DOHH2 (cell line): ENCODE measurements around the gene FAM98A.

Experiments
- H3F3A ChIP-seq: fragments of 200-600 bp; sonication (generic), shearing (Covaris generic); 2 replicates; pipeline ENCODE4 v1.6.0; 2016; ENCODE audit warnings: antibody characterized with exemption, mild to moderate bottlenecking; ENCODE audit not compliant: control insufficient read depth, insufficient read depth
- H3K27ac ChIP-seq: fragments of 200-600 bp; sonication (generic); 2 replicates; pipeline ENCODE4 v1.5.1; 2014; ENCODE audit warnings: low read depth, mild to moderate bottlenecking, low read length, moderate library complexity
- H3K27me3 ChIP-seq: fragments of 200-600 bp; sonication (generic); 2 replicates; pipeline ENCODE4 v1.6.1; 2014; ENCODE audit warnings: mild to moderate bottlenecking, low read length, mixed read lengths; ENCODE audit not compliant: control insufficient read depth
- H3K36me3 ChIP-seq: fragments of 200-600 bp; sonication (generic); 2 replicates; pipeline ENCODE4 v1.6.1; 2014; ENCODE audit warnings: mild to moderate bottlenecking, low read length, moderate library complexity, mixed read lengths; ENCODE audit not compliant: control insufficient read depth
- H3K4me1 ChIP-seq: fragments of 200-600 bp; sonication (generic); 2 replicates; pipeline ENCODE4 v1.6.1; 2014; ENCODE audit warnings: mild to moderate bottlenecking, low read length, mixed read lengths; ENCODE audit not compliant: control insufficient read depth
- H3K4me2 ChIP-seq: fragments of 200-600 bp; sonication (generic); 2 replicates; pipeline ENCODE4 v1.6.0; 2014; ENCODE audit warnings: mild to moderate bottlenecking, low read length, moderate library complexity
- H3K4me3 ChIP-seq: fragments of 200-600 bp; sonication (generic); 2 replicates; pipeline ENCODE4 v1.5.1; 2014; ENCODE audit warnings: mild to moderate bottlenecking, low read length, mixed read lengths
- H3K79me2 ChIP-seq: fragments of 200-600 bp; sonication (generic); 2 replicates; pipeline ENCODE4 v1.6.1; 2014; ENCODE audit warnings: mild to moderate bottlenecking, low read length, mixed read lengths; ENCODE audit not compliant: control insufficient read depth
- H3K9me2 ChIP-seq: fragments of 200-600 bp; sonication (generic); replicated peaks from 2 replicates; pipeline ENCODE4 v1.6.1; 2014; ENCODE audit warnings: mild to moderate bottlenecking, low read length, mixed read lengths; ENCODE audit not compliant: control insufficient read depth
- H3K9me3 ChIP-seq: fragments of 200-600 bp; sonication (generic); 2 replicates; pipeline ENCODE4 v1.6.1; 2014; ENCODE audit warnings: antibody characterized with exemption, low read length, mixed read lengths; ENCODE audit not compliant: control insufficient read depth, insufficient read depth
- H4K20me1 ChIP-seq: fragments of 200-600 bp; sonication (generic); 2 replicates; pipeline ENCODE4 v1.6.0; 2014; ENCODE audit warnings: low read depth, mild to moderate bottlenecking, antibody characterized with exemption, low read length, moderate library complexity; ENCODE audit not compliant: control insufficient read depth, insufficient read depth
- CTCF ChIP-seq: fragments of 200-600 bp; sonication (generic); IDR thresholded peaks from one replicate; pipeline ENCODE4 v1.5.1; 2014; ENCODE audit warnings: antibody characterized with exemption, mild to moderate bottlenecking, low read depth, low read length; ENCODE audit not compliant: poor library complexity, severe bottlenecking
- EZH2phosphoT487 ChIP-seq: fragments of 200-600 bp; sonication (generic); IDR thresholded peaks from 2 replicates; pipeline ENCODE4 v1.6.1; 2017; ENCODE audit warnings: borderline replicate concordance, mild to moderate bottlenecking, antibody characterized with exemption, low read length, moderate library complexity, mixed read lengths

FAM98A gene

GRCh38 chr2:33605056-33605455 is 6.0 kb upstream of the FAM98A start:
- Histone ChIP-seq H3K27me3 (no peaks in the 10 kb centered on the region), H3K79me2 (no peaks in the 10 kb centered on the region), H4K20me1 (no peaks in the 10 kb centered on the region), H3K36me3 (no peaks in the 10 kb centered on the region), H3K27ac (no peak overlapping the region), H3K4me1 (peaks cover 5% of the 10 kb centered on the region), H3F3A (no peaks in the 10 kb centered on the region), H3K9me3 (no peaks in the 10 kb centered on the region), H3K4me3 (no peak overlapping the region), H3K4me2 (no peak overlapping the region), H3K9me2 (no peaks in the 10 kb centered on the region)
- no peak for TF ChIP-seq EZH2phosphoT487
- TF ChIP-seq CTCF: no peak

GRCh38 chr2:33603416-33603815 is 4.3 kb upstream of the FAM98A start:
- Histone ChIP-seq H4K20me1 (no peaks in the 10 kb centered on the region), H3K9me3 (no peaks in the 10 kb centered on the region), H3F3A (no peaks in the 10 kb centered on the region), H3K4me2 (no peak overlapping the region), H3K4me3 (no peak overlapping the region), H3K4me1 (peaks cover 8% of the 10 kb centered on the region), H3K36me3 (peaks cover 5% of the 10 kb centered on the region; the same call in 1 of the 2 replicates), H3K27ac (no peak overlapping the region), H3K9me2 (no peaks in the 10 kb centered on the region), H3K79me2 (peaks cover 10% of the 10 kb centered on the region), H3K27me3 (no peaks in the 10 kb centered on the region)
- TF ChIP-seq CTCF (no peak), EZH2phosphoT487 (no peak)

GRCh38 chr2:33602201-33602830 is 3.2 kb upstream of the FAM98A start:
- Histone ChIP-seq H3K4me2 (no peak overlapping the region), H3K79me2 (peaks cover 21% of the 10 kb centered on the region), H3K4me3 (no peak overlapping the region), H3F3A (no peaks in the 10 kb centered on the region), H3K27me3 (no peaks in the 10 kb centered on the region), H3K9me3 (no peaks in the 10 kb centered on the region), H3K4me1 (peaks cover 17% of the 10 kb centered on the region), H3K27ac (no peak overlapping the region), H3K36me3 (peaks cover 5% of the 10 kb centered on the region; the same call in 1 of the 2 replicates), H4K20me1 (no peaks in the 10 kb centered on the region), H3K9me2 (no peaks in the 10 kb centered on the region)
- no peak for TF ChIP-seq CTCF
- no peak for TF ChIP-seq EZH2phosphoT487
